ENCODE data around the gene SAMD4A. TPM values are rescaled to one million over a fixed set of nuclear protein-coding genes. Genes with fewer than 3 reads are reported as not detected.
"Not testable (repeated sequence)": the region's sequence is repeated elsewhere in the genome, so short reads cannot be mapped to it uniquely, and the experiment has no call there.

Gene SAMD4A
- total and polyA plus RNA-seq, 2 donors = 16.0 to 58.5 TPM

GRCh38 chr14:54791001-54791400 is 224.1 kb downstream of the SAMD4A start:
- Histone ChIP-seq H3K27ac (ENCODE audit: low read depth) (no peak overlapping the region), H3K36me3 (ENCODE audit: insufficient read depth) (peaks cover 5% of the 10 kb centered on the region), H3K4me3 (ENCODE audit: low read depth, low read length) (no peak overlapping the region), H3K4me1 (ENCODE audit: insufficient read depth) (no peaks in the 10 kb centered on the region)
- 85% methylated on average over 4 of the region's 4 CpGs for WGBS
- no peak for DNase-seq (ENCODE audit: extremely low spot score)

GRCh38 chr14:54792288-54792687 is 225.4 kb downstream of the SAMD4A start:
- Histone ChIP-seq H3K36me3 (ENCODE audit: insufficient read depth) (peaks cover 5% of the 10 kb centered on the region), H3K4me3 (ENCODE audit: low read depth, low read length) (no peak overlapping the region), H3K4me1 (ENCODE audit: insufficient read depth) (no peaks in the 10 kb centered on the region), H3K27ac (ENCODE audit: low read depth) (no peak overlapping the region)
- no peak for DNase-seq (ENCODE audit: extremely low spot score)
- WGBS = 79% methylated on average over 6 of the region's 6 CpGs

GRCh38 chr14:54794159-54794558 is 227.2 kb downstream of the SAMD4A start:
- no peak overlapping the region for H3K4me3 ChIP-seq (ENCODE audit: low read depth, low read length)
- no peak for DNase-seq (ENCODE audit: extremely low spot score)
- WGBS = 29% methylated on average over 1 of the region's 1 CpG
- peaks cover 4% of the 10 kb centered on the region for H3K36me3 ChIP-seq (ENCODE audit: insufficient read depth)
- no peak overlapping the region for H3K27ac ChIP-seq (ENCODE audit: low read depth)
- H3K4me1 ChIP-seq (ENCODE audit: insufficient read depth) = no peaks in the 10 kb centered on the region

- DNase-seq (ENCODE audit: extremely low spot score) = no peak
- H3K27ac ChIP-seq (ENCODE audit: low read depth) = no peak overlapping the region
- H3K4me1 ChIP-seq (ENCODE audit: insufficient read depth) = no peaks in the 10 kb centered on the region
- 75% methylated on average over 3 of the region's 3 CpGs for WGBS
- no peak overlapping the region for H3K4me3 ChIP-seq (ENCODE audit: low read depth, low read length)
- peaks cover 2% of the 10 kb centered on the region for H3K36me3 ChIP-seq (ENCODE audit: insufficient read depth)
Measured at GRCh38 chr14:54794796-54795195, 227.9 kb downstream of the SAMD4A start.

GRCh38 chr14:54796961-54797360 is 230.0 kb downstream of the SAMD4A start:
- Histone ChIP-seq H3K4me1 (ENCODE audit: insufficient read depth) (no peaks in the 10 kb centered on the region), H3K27ac (ENCODE audit: low read depth) (no peak overlapping the region), H3K36me3 (ENCODE audit: insufficient read depth) (peaks cover 2% of the 10 kb centered on the region), H3K4me3 (ENCODE audit: low read depth, low read length) (no peak overlapping the region)
- DNase-seq (ENCODE audit: extremely low spot score) = no peak

- no peak for DNase-seq (ENCODE audit: extremely low spot score)
- Histone ChIP-seq H3K36me3 (ENCODE audit: insufficient read depth) (no peaks in the 10 kb centered on the region), H3K27ac (ENCODE audit: low read depth) (no peak overlapping the region), H3K4me1 (ENCODE audit: insufficient read depth) (no peaks in the 10 kb centered on the region), H3K4me3 (ENCODE audit: low read depth, low read length) (no peak overlapping the region)
- WGBS = 80% methylated on average over 6 of the region's 6 CpGs
Measured at GRCh38 chr14:54797556-54797955, 230.6 kb downstream of the SAMD4A start.

GRCh38 chr14:54797986-54798385 is 231.1 kb downstream of the SAMD4A start:
- H3K27ac ChIP-seq (ENCODE audit: low read depth) = no peak overlapping the region
- 63% methylated on average over 4 of the region's 4 CpGs for WGBS
- no peak overlapping the region for H3K4me3 ChIP-seq (ENCODE audit: low read depth, low read length)
- DNase-seq (ENCODE audit: extremely low spot score) = no peak
- no peaks in the 10 kb centered on the region for H3K4me1 ChIP-seq (ENCODE audit: insufficient read depth)
- H3K36me3 ChIP-seq (ENCODE audit: insufficient read depth) = no peaks in the 10 kb centered on the region

- 78% methylated on average over 9 of the region's 9 CpGs for WGBS
- H3K27ac ChIP-seq (ENCODE audit: low read depth) = no peak overlapping the region
- DNase-seq (ENCODE audit: extremely low spot score) = no peak
- no peak overlapping the region for H3K4me3 ChIP-seq (ENCODE audit: low read depth, low read length)
- H3K4me1 ChIP-seq (ENCODE audit: insufficient read depth) = no peaks in the 10 kb centered on the region
- H3K36me3 ChIP-seq (ENCODE audit: insufficient read depth) = no peaks in the 10 kb centered on the region
Measured at GRCh38 chr14:54798465-54799124, 231.7 kb downstream of the SAMD4A start.

GRCh38 chr14:54801482-54801881 is 234.6 kb downstream of the SAMD4A start:
- H3K27ac ChIP-seq (ENCODE audit: low read depth); DNase-seq (ENCODE audit: extremely low spot score); H3K4me3 ChIP-seq (ENCODE audit: low read depth, low read length); H3K36me3 ChIP-seq (ENCODE audit: insufficient read depth); H3K4me1 ChIP-seq (ENCODE audit: insufficient read depth): not testable (repeated sequence)
- WGBS = 96% methylated on average over 2 of the region's 2 CpGs

- H3K4me3 ChIP-seq (ENCODE audit: low read depth, low read length) = no peak overlapping the region
- no peak for DNase-seq (ENCODE audit: extremely low spot score)
- H3K4me1 ChIP-seq (ENCODE audit: insufficient read depth) = no peaks in the 10 kb centered on the region
- WGBS = 70% methylated on average over 7 of the region's 7 CpGs
- no peak overlapping the region for H3K27ac ChIP-seq (ENCODE audit: low read depth)
- no peaks in the 10 kb centered on the region for H3K36me3 ChIP-seq (ENCODE audit: insufficient read depth)
Measured at GRCh38 chr14:54803396-54803795, 236.5 kb downstream of the SAMD4A start.

GRCh38 chr14:54803926-54804537 is 237.1 kb downstream of the SAMD4A start:
- WGBS = 89% methylated on average over 13 of the region's 13 CpGs
- H3K27ac ChIP-seq (ENCODE audit: low read depth) = no peak overlapping the region
- no peak for DNase-seq (ENCODE audit: extremely low spot score)
- no peaks in the 10 kb centered on the region for H3K36me3 ChIP-seq (ENCODE audit: insufficient read depth)
- no peaks in the 10 kb centered on the region for H3K4me1 ChIP-seq (ENCODE audit: insufficient read depth)
- H3K4me3 ChIP-seq (ENCODE audit: low read depth, low read length) = no peak overlapping the region

- Histone ChIP-seq H3K4me1 (ENCODE audit: insufficient read depth) (no peaks in the 10 kb centered on the region), H3K4me3 (ENCODE audit: low read depth, low read length) (no peak overlapping the region), H3K36me3 (ENCODE audit: insufficient read depth) (no peaks in the 10 kb centered on the region), H3K27ac (ENCODE audit: low read depth) (no peak overlapping the region)
- 76% methylated on average over 16 of the region's 16 CpGs for WGBS
- DNase-seq (ENCODE audit: extremely low spot score) = no peak
Measured at GRCh38 chr14:54804538-54805041, 237.7 kb downstream of the SAMD4A start.

- no peak overlapping the region for H3K27ac ChIP-seq (ENCODE audit: low read depth)
Measured at GRCh38 chr14:54805070-54805444, 238.1 kb downstream of the SAMD4A start.

GRCh38 chr14:54805445-54806322 is 238.8 kb downstream of the SAMD4A start:
- DNase-seq (ENCODE audit: extremely low spot score) = peak; percentile 31
- Histone ChIP-seq H3K4me1 (ENCODE audit: insufficient read depth) (no peaks in the 10 kb centered on the region), H3K36me3 (ENCODE audit: insufficient read depth) (no peaks in the 10 kb centered on the region), H3K27ac (ENCODE audit: low read depth) (no peak overlapping the region), H3K4me3 (ENCODE audit: low read depth, low read length) (no peak overlapping the region)
- WGBS = 27% methylated on average over 23 of the region's 23 CpGs

More at GRCh38 chr14:54805070-54805444, 238.1 kb downstream of the SAMD4A start:
- no peaks in the 10 kb centered on the region for H3K36me3 ChIP-seq (ENCODE audit: insufficient read depth)
- no peak overlapping the region for H3K4me3 ChIP-seq (ENCODE audit: low read depth, low read length)
- no peak for DNase-seq (ENCODE audit: extremely low spot score)
- no peaks in the 10 kb centered on the region for H3K4me1 ChIP-seq (ENCODE audit: insufficient read depth)
- 60% methylated on average over 6 of the region's 6 CpGs for WGBS

All from urinary bladder (tissue), 4 donors.